ENCODE results near the gene ZNF841.
A peak's percentile ranks its signal among the peaks of the same experiment; 100 is the strongest.

Gene ZNF841

DNA sequence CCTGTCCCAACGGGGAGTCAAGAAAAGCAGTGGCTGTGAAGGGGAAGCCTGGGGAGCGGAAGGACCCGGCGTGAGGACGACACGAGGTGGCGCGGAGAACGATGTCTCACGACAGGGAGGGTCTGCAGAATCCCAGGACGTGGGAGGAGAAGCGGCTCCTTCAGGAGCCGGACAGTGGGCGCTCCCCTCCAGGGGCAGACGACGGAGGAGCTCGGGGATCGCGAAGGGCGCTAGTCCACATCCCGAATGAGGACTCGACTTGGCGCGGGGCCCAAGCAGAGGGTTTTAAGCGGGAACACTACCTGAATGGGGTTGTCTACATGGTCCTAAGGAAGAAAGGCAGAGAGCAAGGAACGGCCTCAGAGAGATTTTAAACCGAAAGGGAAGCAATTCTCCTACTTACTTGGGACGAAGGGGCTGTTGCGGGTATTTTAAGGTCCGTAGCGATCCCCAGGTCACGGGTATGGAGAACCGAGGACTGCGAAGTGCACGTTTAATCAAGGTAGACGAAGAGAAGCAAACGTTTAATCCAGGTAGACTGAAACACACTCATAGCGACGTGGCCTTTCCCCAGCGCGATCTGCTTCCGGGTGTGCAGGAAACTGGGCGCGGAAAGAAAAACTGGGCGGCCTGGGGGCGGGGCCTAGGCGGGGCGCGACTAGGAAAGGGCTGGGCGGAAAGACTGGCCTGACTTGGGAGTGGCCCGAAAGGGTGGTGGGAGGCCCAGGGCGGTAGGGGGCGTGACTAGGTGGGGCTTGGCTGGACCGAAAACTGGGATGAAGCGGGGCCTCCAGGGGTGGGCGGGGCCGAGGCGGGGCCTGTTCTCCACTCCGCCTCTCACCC lies at the start of gene ZNF841:
ZNF841 (minus strand) TSS at position 594 of the 843 bp plus-strand sequence. CDS start 10,964 bp downstream, outside the sequence.
- DNase-seq (ENCODE audit: low read depth): peak; percentile 90
- peak within 1 kb of the TSS; percentile 77 for H3K4me3 ChIP-seq (ENCODE audit: low read depth, low read length)
- TF ChIP-seq, protein P1, sequence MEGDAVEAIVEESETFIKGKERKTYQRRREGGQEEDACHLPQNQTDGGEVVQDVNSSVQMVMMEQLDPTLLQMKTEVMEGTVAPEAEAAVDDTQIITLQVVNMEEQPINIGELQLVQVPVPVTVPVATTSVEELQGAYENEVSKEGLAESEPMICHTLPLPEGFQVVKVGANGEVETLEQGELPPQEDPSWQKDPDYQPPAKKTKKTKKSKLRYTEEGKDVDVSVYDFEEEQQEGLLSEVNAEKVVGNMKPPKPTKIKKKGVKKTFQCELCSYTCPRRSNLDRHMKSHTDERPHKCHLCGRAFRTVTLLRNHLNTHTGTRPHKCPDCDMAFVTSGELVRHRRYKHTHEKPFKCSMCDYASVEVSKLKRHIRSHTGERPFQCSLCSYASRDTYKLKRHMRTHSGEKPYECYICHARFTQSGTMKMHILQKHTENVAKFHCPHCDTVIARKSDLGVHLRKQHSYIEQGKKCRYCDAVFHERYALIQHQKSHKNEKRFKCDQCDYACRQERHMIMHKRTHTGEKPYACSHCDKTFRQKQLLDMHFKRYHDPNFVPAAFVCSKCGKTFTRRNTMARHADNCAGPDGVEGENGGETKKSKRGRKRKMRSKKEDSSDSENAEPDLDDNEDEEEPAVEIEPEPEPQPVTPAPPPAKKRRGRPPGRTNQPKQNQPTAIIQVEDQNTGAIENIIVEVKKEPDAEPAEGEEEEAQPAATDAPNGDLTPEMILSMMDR (IDR thresholded peaks at IDR 0.05; ENCODE audit: insufficient read depth, low read depth, low read length, missing control alignments): no peak

DNA sequence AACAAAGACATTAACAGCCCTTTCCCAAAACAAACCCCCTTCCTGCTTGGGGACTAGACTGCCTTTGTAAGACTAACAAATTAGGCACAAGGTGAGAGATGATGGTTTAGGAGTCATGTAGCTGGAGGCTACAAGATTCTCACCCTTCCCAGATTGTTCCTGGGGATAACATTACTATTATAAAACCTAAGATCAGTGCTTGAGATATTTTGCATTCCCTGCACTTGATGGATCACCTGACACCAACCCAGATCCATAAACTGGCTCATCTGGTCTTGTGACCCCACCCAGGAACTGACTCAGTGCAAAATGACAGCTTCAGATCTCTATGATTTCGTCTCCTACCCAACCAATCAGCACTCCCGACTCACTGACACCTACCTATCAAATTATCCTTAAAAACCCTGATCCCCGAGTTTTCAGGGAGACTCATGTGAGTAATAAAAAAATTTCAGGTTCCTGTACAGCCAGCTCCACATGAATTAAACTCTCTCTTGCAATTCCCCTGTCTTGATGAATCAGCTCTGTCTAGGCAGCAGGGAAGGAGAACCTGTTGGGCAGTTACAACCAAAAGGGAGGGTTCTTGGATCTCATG lies 46.5 kb upstream of the ZNF841 start:
- no peak overlapping the region for H3K4me3 ChIP-seq (ENCODE audit: low read depth, low read length)
- DNase-seq (ENCODE audit: low read depth): no peak
- TF ChIP-seq, protein P1 (IDR thresholded peaks at IDR 0.05; ENCODE audit: insufficient read depth, low read depth, low read length, missing control alignments): no peak

DNA sequence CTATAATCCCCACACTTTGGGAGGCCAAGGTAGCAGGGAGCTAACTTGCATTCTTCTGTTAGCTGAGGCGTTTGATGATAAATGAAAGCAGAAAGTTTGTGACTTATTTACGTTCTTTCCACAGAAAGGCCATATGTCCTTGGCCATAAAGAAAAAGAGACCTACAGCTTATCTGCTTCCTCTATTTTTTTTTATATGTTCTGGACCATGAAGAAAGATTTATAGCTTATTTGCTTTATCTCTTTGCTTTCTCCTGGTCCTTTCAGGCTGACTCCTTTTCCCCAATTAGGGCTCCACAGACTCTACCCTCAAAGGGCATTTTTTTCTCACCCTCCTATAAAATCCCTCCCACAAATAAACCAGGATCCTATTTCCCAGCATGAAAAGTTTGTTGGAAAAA lies 45.6 kb upstream of the ZNF841 start:
- H3K4me3 ChIP-seq (ENCODE audit: low read depth, low read length): no peak overlapping the region

DNA sequence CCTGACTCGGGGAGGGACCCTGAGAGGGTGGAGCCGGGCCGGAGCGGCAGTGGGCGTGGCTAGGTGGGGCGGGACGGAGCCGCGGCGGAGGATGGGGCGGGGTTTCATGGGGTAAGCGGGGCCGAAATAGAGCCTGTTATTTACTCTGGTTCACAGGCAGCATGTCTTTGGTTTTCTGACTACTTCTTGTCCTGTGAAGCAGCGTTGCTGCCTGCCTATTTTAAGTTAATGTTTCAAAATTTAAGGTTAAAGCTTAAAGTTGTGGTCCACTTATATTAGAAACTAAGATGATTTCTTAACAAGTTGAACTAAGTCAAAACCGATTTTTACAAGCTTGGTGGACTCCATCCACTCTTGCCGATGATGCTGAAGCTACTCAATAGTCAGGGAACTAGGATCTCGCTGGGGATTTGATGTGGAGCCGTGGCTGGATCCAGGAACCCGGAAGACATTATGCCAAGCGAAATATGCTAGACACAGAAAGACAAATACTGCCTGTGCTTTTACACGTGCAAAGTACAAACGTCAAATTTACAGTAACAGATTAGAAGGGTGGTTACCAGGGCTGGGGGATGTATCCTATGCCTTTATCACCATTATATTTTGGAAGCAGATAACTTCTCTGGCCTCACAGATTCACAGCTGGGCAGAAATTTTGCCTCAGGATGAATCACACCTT lies 44.6 kb upstream of the ZNF841 start:
- H3K4me3 ChIP-seq (ENCODE audit: low read depth, low read length): peak overlapping the region; percentile 10; the same call in 1 of the 2 replicates

More for the DNA sequence above, 45.6 kb upstream of the ZNF841 start:
- no peak for DNase-seq (ENCODE audit: low read depth)
- TF ChIP-seq, protein P1 (IDR thresholded peaks at IDR 0.05; ENCODE audit: insufficient read depth, low read depth, low read length, missing control alignments): no peak

DNA sequence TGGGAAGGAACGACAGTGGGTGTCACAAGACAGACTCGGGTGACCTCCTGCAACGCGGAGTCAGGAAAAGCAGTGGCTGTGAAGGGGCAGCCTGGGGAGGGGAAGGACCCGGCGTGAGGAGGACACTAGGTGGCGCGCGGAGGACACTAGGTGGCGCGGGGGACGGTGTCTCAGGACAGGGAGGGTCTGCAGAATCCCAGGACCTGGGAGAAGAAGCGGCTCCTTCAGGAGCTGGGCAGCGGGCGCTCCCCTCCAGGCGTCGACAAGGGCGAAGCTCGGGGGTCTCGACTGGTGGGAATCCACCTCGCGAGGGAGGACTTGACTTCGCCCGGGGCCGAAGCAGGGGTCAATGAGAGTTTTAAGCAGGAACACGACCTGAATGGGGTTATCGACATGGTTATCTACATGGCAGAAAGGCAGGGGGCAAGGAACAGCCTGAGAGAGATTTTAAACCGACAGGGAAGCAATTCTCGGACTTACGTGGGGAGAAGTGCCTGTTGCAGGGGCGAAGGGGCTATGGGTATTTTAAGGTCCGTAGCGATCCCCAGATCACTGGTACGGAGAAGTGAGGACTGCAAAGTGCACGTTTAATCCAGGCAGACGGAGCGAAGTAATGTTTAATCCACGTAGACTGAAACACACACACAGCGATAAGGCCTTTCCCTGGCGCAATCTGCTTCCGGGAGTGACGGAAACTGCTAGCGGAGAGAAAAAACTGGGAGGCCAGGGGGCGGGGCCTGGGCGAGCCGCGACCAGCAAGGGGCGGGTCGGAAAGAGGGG lies 43.9 kb upstream of the ZNF841 start, which contains the start of gene ZNF616:
ZNF616 (minus strand) TSS at position 687 of the 780 bp plus-strand sequence. CDS start 9,426 bp downstream, outside the sequence.
- peak; percentile 96 for DNase-seq (ENCODE audit: low read depth)
- TF ChIP-seq, protein P1 (IDR thresholded peaks at IDR 0.05; ENCODE audit: insufficient read depth, low read depth, low read length, missing control alignments): peak; percentile 83

More for the DNA sequence above, 44.6 kb upstream of the ZNF841 start:
- TF ChIP-seq, protein P1 (IDR thresholded peaks at IDR 0.05; ENCODE audit: insufficient read depth, low read depth, low read length, missing control alignments): no peak
- no peak for DNase-seq (ENCODE audit: low read depth)

DNA sequence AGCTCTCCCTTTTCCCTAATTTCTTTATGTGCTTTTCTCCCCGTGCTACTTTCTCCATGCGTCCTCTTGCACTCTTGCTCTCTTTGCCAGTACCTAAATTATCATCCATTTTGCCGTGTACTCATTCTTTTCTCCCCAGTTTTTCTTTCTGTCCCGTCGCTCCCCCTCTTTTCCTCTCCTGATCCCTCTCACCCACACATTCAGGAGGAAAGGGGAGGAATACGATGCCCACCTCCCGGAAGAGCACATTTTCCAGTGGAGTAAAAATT lies 43.4 kb upstream of the ZNF841 start:
- H3K4me3 ChIP-seq (ENCODE audit: low read depth, low read length): peak overlapping the region; percentile 97
- DNase-seq (ENCODE audit: low read depth): no peak
- TF ChIP-seq, protein P1 (IDR thresholded peaks at IDR 0.05; ENCODE audit: insufficient read depth, low read depth, low read length, missing control alignments): no peak

More for the DNA sequence above, 43.9 kb upstream of the ZNF841 start, which contains the start of gene ZNF616:
- peak within 1 kb of the TSS; percentile 97 for H3K4me3 ChIP-seq (ENCODE audit: low read depth, low read length)
